Immature natural killer cell (primary cell): ENCODE measurements around the gene FAR2. TPM values are rescaled to one million over a fixed set of nuclear protein-coding genes. Genes with fewer than 3 reads are reported as not detected.

Experiments
- DNase-seq, 3 donors: peaks; one replicate each; pipeline ENCODE4 v3.0.0; 2022; ENCODE audit warnings: mixed read lengths in 1 of 3
- H3K27ac Mint-ChIP-seq, 6 donors: one replicate each; pipeline ENCODE4 v1.8.0; 2020; ENCODE audit warnings: mixed read lengths in 6 of 6, mild to moderate bottlenecking in 5 of 6, inconsistent platforms in 4 of 6, moderate library complexity in 3 of 6
- H3K27me3 Mint-ChIP-seq, 3 donors: one replicate each; pipeline ENCODE4 v1.8.0; 2020 to 2021; ENCODE audit warnings: low read depth in 3 of 3, mild to moderate bottlenecking in 3 of 3, mixed read lengths in 3 of 3, moderate library complexity in 3 of 3, inconsistent platforms in 1 of 3
- H3K36me3 Mint-ChIP-seq, 3 donors: one replicate each; pipeline ENCODE4 v1.8.0; 2020; ENCODE audit warnings: mixed read lengths in 3 of 3, inconsistent platforms in 2 of 3, mild to moderate bottlenecking in 2 of 3
- H3K4me1 Mint-ChIP-seq, 2 donors: one replicate each; pipeline ENCODE4 v1.8.0; 2020; ENCODE audit warnings: inconsistent platforms in 2 of 2, mild to moderate bottlenecking in 2 of 2, mixed read lengths in 2 of 2, moderate library complexity in 1 of 2
- H3K4me3 Mint-ChIP-seq, 5 donors: one replicate each; pipeline ENCODE4 v1.8.0; 2020; ENCODE audit warnings: mild to moderate bottlenecking in 5 of 5, mixed read lengths in 5 of 5, inconsistent platforms in 3 of 5, moderate library complexity in 3 of 5
- H3K9me3 Mint-ChIP-seq, 6 donors: one replicate each; pipeline ENCODE4 v1.8.0; 2020; ENCODE audit warnings: mild to moderate bottlenecking in 6 of 6, mixed read lengths in 6 of 6, inconsistent platforms in 4 of 6, moderate library complexity in 3 of 6
- polyA plus RNA-seq, 3 donors: library from polyadenylated mRNA; unstranded; fragments of 300-500 nt; fragmentation: Illumina TruSeq; gene quantifications; one replicate each; pipeline ENCODE4 v1.2.3, GENCODE V29; 2021

The FAR2 gene
- polyA plus RNA-seq, 3 donors from 2014 or later: 1.5 to 1.8 TPM; not detected in 1

GRCh38 chr12:29145372-29146170 lies 3.5 kb upstream of the FAR2 start:
- H3K27me3 Mint-ChIP-seq: peaks cover 0 to 9% (median 2%) of the 10 kb centered on the region in 3 donors
- H3K27ac Mint-ChIP-seq: no peak overlapping the region

GRCh38 chr12:29146196-29146595 lies 2.9 kb upstream of the FAR2 start:
- Mint-ChIP-seq H3K4me1 (peaks cover 15 to 26% of the 10 kb centered on the region in 2 donors), H3K27ac (no peak overlapping the region), H3K27me3 (peaks cover 0 to 9% (median 2%) of the 10 kb centered on the region in 3 donors), H3K36me3 (no peaks in the 10 kb centered on the region), H3K4me3 (no peak overlapping the region), H3K9me3 (no peaks in the 10 kb centered on the region)
- no peak for DNase-seq

More at GRCh38 chr12:29145372-29146170, 3.5 kb upstream of the FAR2 start:
- no peak overlapping the region for H3K4me3 Mint-ChIP-seq
- H3K4me1 Mint-ChIP-seq: peaks cover 15 to 25% of the 10 kb centered on the region in 2 donors
- no peaks in the 10 kb centered on the region for H3K36me3 Mint-ChIP-seq
- H3K9me3 Mint-ChIP-seq: no peaks in the 10 kb centered on the region
- DNase-seq: no peak

- no peaks in the 10 kb centered on the region for H3K36me3 Mint-ChIP-seq
- peak overlapping the region in 2 of 6 donors; percentile 62 to 87 for H3K27ac Mint-ChIP-seq
- H3K4me3 Mint-ChIP-seq: peak overlapping the region; percentile 83 to 94 (median 91)
- peaks cover 15 to 26% of the 10 kb centered on the region in 2 donors for H3K4me1 Mint-ChIP-seq
- H3K27me3 Mint-ChIP-seq: peaks cover 0 to 9% (median 2%) of the 10 kb centered on the region in 3 donors
- DNase-seq: no peak
- H3K9me3 Mint-ChIP-seq: no peaks in the 10 kb centered on the region
These were observed 1.1 kb upstream of the FAR2 start for GRCh38 chr12:29147731-29148595.

- peak overlapping the region; percentile 83 to 94 (median 91) for H3K4me3 Mint-ChIP-seq
- no peak for DNase-seq
- H3K27ac Mint-ChIP-seq: peak overlapping the region in 5 of 6 donors; percentile 62 to 87 (median 77)
- no peaks in the 10 kb centered on the region for H3K9me3 Mint-ChIP-seq
- H3K4me1 Mint-ChIP-seq: peaks cover 15 to 26% of the 10 kb centered on the region in 2 donors
- H3K36me3 Mint-ChIP-seq: no peaks in the 10 kb centered on the region
- peaks cover 0 to 9% (median 3%) of the 10 kb centered on the region in 3 donors for H3K27me3 Mint-ChIP-seq
These were observed 525 bp upstream of the FAR2 start for GRCh38 chr12:29148596-29148910.

- Mint-ChIP-seq H3K4me1 (peaks cover 15 to 26% of the 10 kb centered on the region in 2 donors), H3K4me3 (peak overlapping the region; percentile 33 to 94 (median 91)), H3K36me3 (no peaks in the 10 kb centered on the region), H3K27ac (no peak overlapping the region), H3K9me3 (no peaks in the 10 kb centered on the region), H3K27me3 (peaks cover 0 to 9% (median 4%) of the 10 kb centered on the region in 3 donors)
- DNase-seq: no peak
These were observed 708 bp downstream of the FAR2 start for GRCh38 chr12:29149691-29150281.

- H3K4me1 Mint-ChIP-seq: peaks cover 15 to 26% of the 10 kb centered on the region in 2 donors
- H3K9me3 Mint-ChIP-seq: no peaks in the 10 kb centered on the region
- H3K27ac Mint-ChIP-seq: no peak overlapping the region
- no peaks in the 10 kb centered on the region for H3K36me3 Mint-ChIP-seq
- DNase-seq: no peak
- peaks cover 0 to 9% (median 4%) of the 10 kb centered on the region in 3 donors for H3K27me3 Mint-ChIP-seq
- H3K4me3 Mint-ChIP-seq: peak overlapping the region; percentile 12 to 46 (median 43)
These were observed 1.4 kb downstream of the FAR2 start for GRCh38 chr12:29150462-29150861.

GRCh38 chr12:29152223-29152868 lies 3.3 kb downstream of the FAR2 start:
- Mint-ChIP-seq H3K27ac (no peak overlapping the region), H3K9me3 (no peaks in the 10 kb centered on the region), H3K4me1 (peaks cover 15 to 26% of the 10 kb centered on the region in 2 donors), H3K36me3 (no peaks in the 10 kb centered on the region), H3K4me3 (no peak overlapping the region), H3K27me3 (peaks cover 0 to 9% (median 4%) of the 10 kb centered on the region in 3 donors)
- no peak for DNase-seq

- Mint-ChIP-seq H3K27ac (no peak overlapping the region), H3K9me3 (no peaks in the 10 kb centered on the region), H3K36me3 (no peaks in the 10 kb centered on the region), H3K4me1 (peaks cover 11 to 18% of the 10 kb centered on the region in 2 donors), H3K27me3 (peaks cover 0 to 6% (median 4%) of the 10 kb centered on the region in 3 donors), H3K4me3 (no peak overlapping the region)
- no peak for DNase-seq
These were observed 4.0 kb downstream of the FAR2 start for GRCh38 chr12:29152981-29153630.

- H3K27ac Mint-ChIP-seq: no peak overlapping the region
- no peaks in the 10 kb centered on the region for H3K36me3 Mint-ChIP-seq
- no peak overlapping the region for H3K4me3 Mint-ChIP-seq
- DNase-seq: no peak
- peaks cover 9 to 14% of the 10 kb centered on the region in 2 donors for H3K4me1 Mint-ChIP-seq
- H3K9me3 Mint-ChIP-seq: no peaks in the 10 kb centered on the region
- peaks cover 0 to 2% (median 0%) of the 10 kb centered on the region in 3 donors for H3K27me3 Mint-ChIP-seq
These were observed 6.0 kb downstream of the FAR2 start for GRCh38 chr12:29155079-29155478.

- Mint-ChIP-seq H3K27ac (no peak overlapping the region), H3K4me1 (peaks cover 13 to 14% of the 10 kb centered on the region in 2 donors), H3K27me3 (peaks cover 0 to 2% (median 0%) of the 10 kb centered on the region in 3 donors), H3K36me3 (no peaks in the 10 kb centered on the region), H3K4me3 (no peak overlapping the region), H3K9me3 (no peaks in the 10 kb centered on the region)
- DNase-seq: no peak
These were observed 8.4 kb downstream of the FAR2 start for GRCh38 chr12:29157486-29157946.

GRCh38 chr12:29158115-29158763 lies 9.2 kb downstream of the FAR2 start:
- Mint-ChIP-seq H3K4me3 (no peak overlapping the region), H3K9me3 (no peaks in the 10 kb centered on the region), H3K27me3 (peaks cover 0 to 2% (median 0%) of the 10 kb centered on the region in 3 donors), H3K36me3 (no peaks in the 10 kb centered on the region), H3K4me1 (peaks cover 13 to 14% of the 10 kb centered on the region in 2 donors), H3K27ac (no peak overlapping the region)
- no peak for DNase-seq

- DNase-seq: no peak
- H3K4me3 Mint-ChIP-seq: no peak overlapping the region
- H3K4me1 Mint-ChIP-seq: peaks cover 13 to 14% of the 10 kb centered on the region in 2 donors
- no peaks in the 10 kb centered on the region for H3K27me3 Mint-ChIP-seq
- H3K9me3 Mint-ChIP-seq: no peaks in the 10 kb centered on the region
- no peaks in the 10 kb centered on the region for H3K36me3 Mint-ChIP-seq
- no peak overlapping the region for H3K27ac Mint-ChIP-seq
These were observed 10.6 kb downstream of the FAR2 start for GRCh38 chr12:29159661-29160060.
